ENCODE measurements around the gene SUPT4H1.

SUPT4H1 gene

GRCh38 chr17:58302919-58303585 lies 48.9 kb downstream of the SUPT4H1 start:
- H3K4me3 ChIP-seq (ENCODE audit: low read length), result no peak overlapping the region
- TF ChIP-seq CTCF (IDR thresholded peaks at IDR 0.05; ENCODE audit: insufficient read depth, low read depth, low read length, missing control alignments), result no peak
- no peak for DNase-seq (ENCODE audit: low read depth)

- no peak for TF ChIP-seq CTCF (IDR thresholded peaks at IDR 0.05; ENCODE audit: insufficient read depth, low read depth, low read length, missing control alignments)
- DNase-seq (ENCODE audit: low read depth), result no peak
- no peak overlapping the region for H3K4me3 ChIP-seq (ENCODE audit: low read length)
Measured at GRCh38 chr17:58302171-58302918, 49.7 kb downstream of the SUPT4H1 start.

- TF ChIP-seq CTCF (IDR thresholded peaks at IDR 0.05; ENCODE audit: insufficient read depth, low read depth, low read length, missing control alignments), result no peak
Measured at GRCh38 chr17:58301504-58302150, 50.4 kb downstream of the SUPT4H1 start.

DNA sequence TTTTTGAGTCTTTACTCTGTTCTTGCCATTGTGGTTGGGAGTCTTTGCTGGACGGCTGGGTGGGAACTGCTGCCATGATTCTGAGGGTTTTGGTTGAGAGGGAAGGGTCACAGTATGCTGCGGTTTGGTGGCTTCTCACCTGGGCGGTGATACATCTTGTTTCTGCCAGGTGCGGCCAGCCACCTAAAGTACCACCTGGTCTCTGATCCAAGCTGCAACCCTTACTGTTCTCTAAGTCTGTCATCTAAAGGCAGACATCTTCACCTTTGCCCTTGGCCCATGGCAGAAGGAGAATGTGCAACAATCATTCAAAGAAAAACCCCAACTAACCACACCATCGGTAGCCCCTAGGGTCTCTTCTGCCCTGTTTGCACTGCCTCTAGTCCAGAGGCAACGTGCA lies 51.7 kb downstream of the SUPT4H1 start:
- DNase-seq (ENCODE audit: low read depth), result no peak
- H3K4me3 ChIP-seq (ENCODE audit: low read length), result no peak overlapping the region
- TF ChIP-seq CTCF (IDR thresholded peaks at IDR 0.05; ENCODE audit: insufficient read depth, low read depth, low read length, missing control alignments), result no peak

More at GRCh38 chr17:58301504-58302150, 50.4 kb downstream of the SUPT4H1 start:
- DNase-seq (ENCODE audit: low read depth), result no peak
- H3K4me3 ChIP-seq (ENCODE audit: low read length), result no peak overlapping the region
